GM21528 (cell line): ENCODE results near the gene AASDH.
A peak's percentile ranks its signal among the peaks of the same experiment; 100 is the strongest.

Experiments
- ATAC-seq: cut with Tn5 transposase; IDR thresholded peaks from one replicate; pipeline ENCODE4 v1.9.1; 2021; ENCODE audit warnings: mild to moderate bottlenecking, moderate library complexity; ENCODE audit not compliant: unreplicated experiment, low FRiP score

Gene AASDH

GRCh38 chr4:56387023-56388001, at the start of gene AASDH:
TSS of gene AASDH (minus strand) at chr4:56387491. CDS start at chr4:56384299, 3,192 bp downstream.
- peak; percentile 98 for ATAC-seq

- ATAC-seq = peak; percentile 82
Observed at GRCh38 chr4:56435140-56435926, 48.0 kb upstream of the AASDH start, which contains the start of gene PPAT. TSS of gene PPAT (minus strand) at chr4:56435615. CDS start at chr4:56435477, 138 bp downstream.

- ATAC-seq = peak; percentile 22
Observed at GRCh38 chr4:56434599-56435139, 47.4 kb upstream of the AASDH start.

GRCh38 chr4:56433280-56433679, 46.0 kb upstream of the AASDH start:
- no peak for ATAC-seq

- no peak for ATAC-seq
Observed at GRCh38 chr4:56430203-56430602, 42.9 kb upstream of the AASDH start.

GRCh38 chr4:56427179-56427578, 39.9 kb upstream of the AASDH start:
- no peak for ATAC-seq

- no peak for ATAC-seq
Observed at GRCh38 chr4:56426273-56426672, 39.0 kb upstream of the AASDH start.

GRCh38 chr4:56425518-56425917, 38.2 kb upstream of the AASDH start:
- ATAC-seq = no peak

GRCh38 chr4:56424697-56425514, 37.6 kb upstream of the AASDH start:
- ATAC-seq = no peak

- no peak for ATAC-seq
Observed at GRCh38 chr4:56424176-56424575, 36.9 kb upstream of the AASDH start.

GRCh38 chr4:56417396-56417795, 30.1 kb upstream of the AASDH start:
- ATAC-seq = no peak

- no peak for ATAC-seq
Observed at GRCh38 chr4:56416349-56416748, 29.1 kb upstream of the AASDH start.

GRCh38 chr4:56414135-56414670, 26.9 kb upstream of the AASDH start:
- ATAC-seq = no peak

- no peak for ATAC-seq
Observed at GRCh38 chr4:56410247-56411062, 23.2 kb upstream of the AASDH start.

- ATAC-seq = no peak
Observed at GRCh38 chr4:56409511-56410090, 22.3 kb upstream of the AASDH start.

- ATAC-seq = no peak
Observed at GRCh38 chr4:56408978-56409377, 21.7 kb upstream of the AASDH start.

- ATAC-seq = no peak
Observed at GRCh38 chr4:56406151-56406550, 18.9 kb upstream of the AASDH start.

GRCh38 chr4:56405016-56405415, 17.7 kb upstream of the AASDH start:
- ATAC-seq = no peak

GRCh38 chr4:56400560-56400959, 13.3 kb upstream of the AASDH start:
- ATAC-seq = no peak
